Fibroblast of skin of left biceps (primary cell): ENCODE results near the gene SAMM50.
"Not testable (repeated sequence)": the region's sequence is repeated elsewhere in the genome, so short reads cannot be mapped to it uniquely, and the experiment has no call there.

Experiments
- DNase-seq, 2 experiments: peaks; one replicate each; pipeline ENCODE4 v3.0.0-alpha.2; 2013; ENCODE audit warnings: low read depth in 2 of 2

SAMM50 gene

DNA sequence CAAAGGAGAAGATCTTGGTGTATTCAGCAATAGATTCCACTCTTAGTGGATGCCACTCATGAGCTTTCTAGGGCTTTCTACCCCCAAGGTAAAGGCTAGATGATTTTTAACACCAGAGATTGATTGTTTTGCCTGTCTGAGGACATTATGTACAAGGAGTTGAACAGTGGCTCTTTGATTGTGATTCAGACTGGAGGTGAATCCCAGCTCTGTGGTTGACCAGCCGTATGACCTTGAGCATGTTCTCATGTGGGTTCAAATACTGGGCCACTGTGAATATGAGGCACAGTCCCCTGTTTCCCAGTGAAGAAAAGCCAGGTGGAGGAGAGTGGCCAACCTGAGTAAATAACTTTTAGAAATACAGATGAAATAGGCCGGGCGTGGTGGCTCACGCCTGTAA lies 44.9 kb downstream of the SAMM50 start:
- DNase-seq, result no peak

DNA sequence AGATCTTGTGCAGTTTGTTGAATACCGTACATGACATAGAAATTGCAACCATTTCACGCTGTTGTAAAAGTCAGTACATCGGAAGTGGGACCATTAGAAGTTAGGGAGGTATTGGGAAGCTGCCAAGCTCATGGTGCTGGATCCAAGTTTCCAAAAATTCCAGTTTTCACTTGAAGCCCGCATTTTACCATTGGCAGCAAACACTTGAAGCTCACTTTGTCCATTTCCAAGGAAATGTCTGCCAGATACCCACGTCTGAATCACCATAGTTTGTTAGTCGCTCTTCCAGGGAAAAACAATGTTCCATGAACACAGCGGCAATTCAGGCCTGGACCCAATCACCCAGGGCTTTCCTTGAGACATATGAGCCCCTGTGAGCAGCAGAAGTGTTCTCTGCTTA lies 46.3 kb downstream of the SAMM50 start:
- DNase-seq, result no peak

DNA sequence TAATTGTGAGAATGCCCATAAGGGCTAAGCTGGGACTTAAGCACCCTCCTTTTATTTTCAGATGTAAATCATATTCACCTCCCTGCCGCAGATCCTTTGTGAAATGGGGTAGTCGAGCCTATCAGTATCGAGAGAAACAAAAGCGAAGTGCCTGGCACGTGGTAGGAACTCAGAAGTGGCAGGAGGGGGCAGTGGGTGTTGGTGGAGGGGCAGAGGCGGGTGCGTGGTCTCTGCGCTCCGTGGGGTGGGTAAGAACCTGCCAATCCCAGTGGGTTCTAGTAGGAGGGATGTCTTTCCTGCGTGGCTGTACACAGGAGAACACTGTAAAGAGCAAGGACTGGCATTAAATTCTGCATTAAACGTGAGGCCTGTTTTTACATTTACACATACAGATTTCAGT lies 47.1 kb downstream of the SAMM50 start:
- no peak for DNase-seq

DNA sequence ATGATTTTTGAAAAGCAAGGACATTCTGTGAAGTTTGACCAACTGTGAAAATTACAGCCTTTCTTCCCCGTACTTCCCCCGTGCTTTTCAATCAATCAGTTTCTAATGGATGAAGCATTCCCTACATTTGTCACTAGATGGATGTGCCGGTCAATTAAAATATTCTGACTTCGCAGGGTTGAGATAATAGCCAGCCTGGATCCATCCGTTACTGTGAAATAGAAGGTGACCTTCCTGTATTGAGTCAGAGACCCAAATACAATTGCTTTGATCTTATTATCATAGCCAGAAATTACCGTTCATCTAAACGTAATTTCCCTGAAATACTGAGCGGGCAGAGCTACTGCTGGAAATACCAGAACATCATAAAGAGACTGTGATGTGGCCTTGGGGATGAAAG lies 47.8 kb downstream of the SAMM50 start:
- DNase-seq, result no peak

DNA sequence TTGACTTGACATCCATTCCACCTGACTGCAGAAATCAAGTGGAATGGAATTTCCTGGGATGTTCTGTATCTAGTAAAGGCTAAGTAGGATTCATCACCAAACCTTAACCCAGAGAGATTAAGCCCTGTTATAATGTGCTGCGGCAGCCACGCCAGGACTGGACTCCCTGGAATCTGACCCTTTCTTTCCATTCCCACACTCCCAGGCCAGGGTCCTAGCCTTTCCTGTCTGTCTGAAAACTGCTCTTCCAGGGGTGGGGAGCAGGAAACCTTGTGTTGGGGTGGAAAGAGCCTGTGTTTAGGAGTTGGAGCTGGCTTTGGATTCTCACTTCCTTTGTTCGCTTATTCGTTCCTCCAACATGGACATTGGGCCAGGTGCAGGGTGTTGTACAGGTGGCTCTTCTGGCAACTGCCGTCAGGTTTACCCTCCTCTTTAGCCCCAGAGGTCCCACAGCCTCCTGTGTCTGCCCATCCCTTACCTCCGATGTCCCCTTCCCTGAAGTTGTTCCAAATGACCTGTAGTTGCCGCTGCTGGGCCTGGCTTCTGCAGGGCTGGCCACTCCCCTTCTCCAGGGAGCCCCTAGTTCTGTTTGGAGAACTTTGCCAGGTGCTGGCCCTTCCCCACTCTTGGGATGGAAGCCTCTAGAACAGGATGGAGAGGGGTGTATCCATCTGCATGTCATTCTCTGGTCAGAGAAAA lies 48.3 kb downstream of the SAMM50 start:
- no peak for DNase-seq

GRCh38 chr22:44004104-44004460 lies 48.8 kb downstream of the SAMM50 start:
- no peak for DNase-seq

DNA sequence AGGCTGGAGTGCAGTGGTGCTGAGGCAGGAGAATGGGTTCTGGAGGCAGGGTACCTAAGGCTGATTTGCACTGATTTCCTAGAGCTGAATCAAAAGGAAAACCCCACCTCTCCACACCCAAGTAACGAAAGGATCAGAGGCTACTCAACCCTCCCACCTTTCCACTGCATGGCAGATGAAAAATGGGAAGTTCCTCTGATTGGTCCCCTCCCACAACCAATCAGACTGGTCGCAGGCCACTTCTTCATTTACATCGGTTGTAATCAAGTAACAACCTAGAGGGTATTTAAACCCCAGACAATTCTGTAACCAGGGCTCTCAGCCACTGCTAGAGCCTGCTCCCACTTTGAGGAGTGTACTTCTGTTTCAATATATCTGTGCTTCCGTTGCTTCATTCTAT lies 50.3 kb downstream of the SAMM50 start:
- no peak for DNase-seq

DNA sequence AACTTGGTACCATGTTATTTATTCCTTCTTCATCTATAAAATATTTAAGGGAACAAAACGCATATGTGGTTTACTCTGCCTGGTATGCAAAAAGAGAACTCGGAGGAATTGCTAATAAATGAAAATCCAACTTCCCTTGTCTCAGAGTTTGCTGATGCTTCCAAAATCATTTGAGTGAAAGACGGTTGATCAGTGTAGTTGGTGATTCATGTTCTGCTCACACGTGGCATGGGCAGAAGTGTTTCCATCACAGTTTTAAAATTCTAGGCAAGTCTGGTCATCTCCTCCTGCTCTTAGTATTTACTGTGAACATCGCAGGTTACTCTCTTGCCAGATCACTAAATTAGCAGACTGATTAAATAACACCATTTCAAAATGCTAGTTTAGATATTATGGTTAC lies 56.9 kb downstream of the SAMM50 start:
- DNase-seq, result no peak

DNA sequence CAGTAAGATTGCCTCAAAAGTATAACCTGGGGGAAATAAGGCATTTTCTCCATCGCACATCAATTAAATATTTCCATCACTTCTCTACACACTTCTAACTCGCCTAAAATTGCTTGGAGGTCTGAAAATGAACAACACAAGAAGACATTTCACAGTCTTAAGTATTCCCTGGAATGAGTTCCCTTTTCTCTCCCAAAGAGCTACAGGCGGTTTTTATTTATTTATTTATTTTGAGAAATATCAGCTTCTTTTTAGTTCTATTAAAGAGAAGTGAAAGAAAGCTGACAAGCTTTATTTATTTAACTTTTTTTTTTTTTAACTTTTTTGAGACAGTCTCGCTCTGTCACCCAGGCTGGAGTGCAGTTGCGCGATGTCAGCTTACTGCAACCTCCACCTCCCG lies 57.3 kb downstream of the SAMM50 start:
- no peak for DNase-seq

- DNase-seq, result no peak
Measured at GRCh38 chr22:44014241-44014640, 59.0 kb downstream of the SAMM50 start.

DNA sequence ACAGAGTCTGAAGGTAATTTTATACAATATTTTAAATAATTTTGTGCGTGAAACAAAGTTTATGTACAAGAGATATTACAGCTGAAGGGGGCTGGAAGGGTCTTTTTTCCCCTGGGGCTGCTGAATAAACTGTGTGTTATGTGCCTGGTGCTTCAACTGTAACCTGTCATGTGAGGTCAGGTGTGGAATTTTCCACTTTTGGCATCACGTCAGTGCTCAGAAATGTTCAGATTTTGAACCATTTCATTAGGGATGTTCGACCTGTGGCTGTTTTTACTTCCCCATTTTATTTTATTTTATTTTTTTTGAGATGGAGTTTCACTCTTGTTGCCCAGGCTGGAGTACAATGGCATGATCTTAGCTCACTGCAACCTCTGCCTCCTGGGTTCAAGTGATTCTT lies 61.3 kb downstream of the SAMM50 start:
- DNase-seq, result not testable (repeated sequence)

DNA sequence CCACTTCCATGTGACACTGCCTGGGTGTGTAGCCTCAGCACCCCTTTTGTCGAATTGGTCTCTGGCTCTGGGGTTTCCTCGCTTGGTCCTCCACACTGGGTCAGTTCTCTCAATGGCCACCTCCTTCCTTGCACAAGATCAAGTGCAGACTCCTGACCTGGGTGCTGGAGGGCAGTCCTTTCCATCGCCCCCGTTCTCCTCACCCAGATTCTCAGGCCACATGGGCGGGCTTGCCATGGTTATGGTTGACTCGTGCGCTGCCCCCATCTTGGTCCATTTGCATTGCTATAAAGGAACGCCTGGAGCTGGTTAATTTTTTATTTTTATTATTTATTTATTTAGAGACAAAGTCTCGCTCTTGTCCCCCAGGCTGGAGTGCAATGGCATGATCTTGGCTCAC lies 63.4 kb downstream of the SAMM50 start:
- no peak for DNase-seq

DNA sequence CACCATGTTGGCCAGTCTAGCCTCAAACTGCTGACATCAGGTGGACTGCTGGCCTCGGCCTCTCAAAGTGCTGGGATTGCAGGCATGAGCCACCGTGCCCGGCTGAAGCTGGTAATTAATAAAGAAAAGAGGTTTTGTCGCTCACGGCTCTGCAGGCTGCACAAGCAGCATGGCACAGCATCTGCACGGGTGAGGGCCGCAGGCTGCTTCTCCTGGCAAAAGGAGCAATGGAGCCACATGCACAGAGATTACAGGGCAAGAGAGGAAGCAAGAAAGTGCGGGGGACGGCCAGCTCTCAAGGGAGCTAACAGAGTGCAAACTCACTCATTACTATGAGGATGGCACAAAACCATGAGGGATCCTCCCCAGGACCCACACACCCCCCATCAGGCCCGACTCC lies 64.2 kb downstream of the SAMM50 start:
- no peak for DNase-seq

DNA sequence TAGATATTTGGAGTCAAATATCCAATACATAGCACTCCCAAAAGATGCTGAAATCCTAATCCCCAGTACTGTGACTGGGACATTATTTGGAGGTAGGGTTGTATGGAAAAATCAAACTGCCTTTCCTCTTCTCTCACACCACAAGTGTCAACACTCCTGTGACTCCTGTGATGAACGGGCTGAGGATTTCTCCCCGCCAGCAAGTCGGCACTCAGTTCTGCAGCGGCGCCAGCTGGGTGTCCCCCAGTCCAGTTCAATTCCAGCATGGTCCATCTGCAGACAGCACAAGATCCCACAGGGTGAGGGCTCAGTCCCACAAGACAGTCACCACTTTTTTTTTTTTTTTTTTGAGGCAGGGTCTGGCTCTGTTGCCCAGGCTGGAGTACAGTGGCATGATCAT lies 64.6 kb downstream of the SAMM50 start:
- DNase-seq, result no peak

DNA sequence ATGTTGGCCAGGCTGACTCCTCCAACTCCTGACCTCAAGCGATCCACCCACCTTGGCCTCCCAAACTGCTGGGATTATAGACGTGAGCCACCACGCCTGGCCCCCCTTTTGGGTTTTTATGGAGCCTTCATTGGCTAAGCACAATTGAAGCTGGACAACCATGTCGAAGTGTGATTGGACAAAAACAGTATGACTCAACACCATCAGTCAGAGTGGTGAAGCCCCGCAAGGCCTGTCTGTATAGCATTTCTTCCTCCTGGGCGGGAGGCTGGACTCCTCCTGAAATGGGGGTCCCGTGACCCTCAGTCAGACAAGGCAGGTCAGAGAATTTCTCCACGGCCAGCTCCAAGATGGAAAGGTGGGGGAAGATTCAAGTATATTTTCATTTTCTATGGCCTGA lies 65.7 kb downstream of the SAMM50 start:
- DNase-seq, result no peak

- DNase-seq, result no peak
Measured at GRCh38 chr22:44023404-44024287, 68.4 kb downstream of the SAMM50 start.

DNA sequence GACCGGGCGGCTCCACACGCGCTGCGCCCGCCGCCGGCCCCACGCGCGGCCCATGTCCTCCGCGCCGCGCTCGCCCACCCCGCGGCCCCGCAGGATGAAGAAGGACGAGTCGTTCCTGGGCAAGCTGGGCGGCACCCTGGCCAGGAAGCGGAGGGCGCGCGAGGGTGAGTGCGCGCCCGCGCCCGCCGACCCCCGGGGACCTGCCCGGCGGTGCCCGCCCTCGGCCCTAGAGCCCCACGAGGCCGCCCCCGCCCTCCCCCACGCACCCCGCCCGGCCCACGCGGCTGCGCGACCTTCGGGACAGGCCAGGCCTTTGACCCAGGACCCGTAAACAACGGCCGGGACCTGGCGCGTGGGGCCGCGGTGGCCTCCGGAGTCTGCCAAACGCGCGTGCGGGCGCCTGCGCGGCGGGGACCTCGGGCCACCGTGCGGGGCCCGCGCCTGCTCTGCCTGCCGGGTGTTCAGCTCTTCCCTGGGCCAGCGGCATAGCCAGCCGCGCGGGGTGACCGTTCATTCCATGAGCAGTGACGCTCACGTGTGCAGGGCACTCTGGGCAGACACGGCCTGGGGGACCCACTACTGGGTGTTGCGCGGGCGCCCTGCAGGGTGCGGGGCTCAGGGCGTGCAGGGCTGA lies 69.2 kb downstream of the SAMM50 start, which contains the start of gene PARVB:
Gene PARVB (plus strand): TSS at position 15 of the 634 bp plus-strand sequence. CDS start 38 bp downstream, at position 53.
- no peak for DNase-seq

DNA sequence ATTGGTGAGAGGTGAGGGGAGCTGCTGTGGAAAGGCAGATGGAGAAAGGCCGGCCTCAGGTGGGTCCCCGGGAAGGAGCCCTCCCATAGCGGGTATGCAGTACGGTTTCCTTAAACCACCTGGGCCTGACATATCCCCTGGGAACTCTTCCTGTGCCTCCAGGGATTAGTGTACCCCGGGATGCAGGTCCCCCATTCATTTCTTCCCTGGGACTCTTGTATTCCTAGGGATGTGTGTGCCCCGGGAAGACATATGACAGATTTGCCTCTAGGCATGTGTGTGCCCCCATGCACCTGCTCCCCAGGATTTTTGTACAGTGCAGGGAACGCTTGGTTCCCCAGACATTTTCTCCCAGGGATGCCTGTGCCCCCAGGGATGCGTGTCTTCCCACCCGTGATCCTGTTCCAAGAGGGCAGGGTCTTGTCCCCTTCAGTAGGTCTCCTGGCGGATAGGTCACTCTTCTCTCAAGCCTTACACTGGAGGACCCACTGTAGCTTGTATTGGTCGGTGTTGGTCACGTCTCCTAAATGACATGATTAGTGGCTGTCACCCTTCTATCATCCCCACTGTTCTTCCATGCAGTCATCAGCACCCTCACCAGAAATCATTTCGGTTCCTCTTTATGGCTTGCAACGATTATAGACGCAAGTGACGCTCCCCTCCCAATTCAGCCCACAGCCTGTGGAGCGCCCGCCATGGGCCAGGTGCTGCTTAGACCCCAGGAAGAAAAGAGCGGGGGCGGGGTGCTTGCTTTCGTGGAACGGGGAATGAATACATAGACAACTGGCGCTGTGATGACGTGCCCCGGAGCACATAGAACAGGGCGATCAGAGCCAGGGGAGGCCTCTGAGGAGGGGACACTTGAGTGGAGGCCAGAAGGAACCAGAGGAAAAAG lies 70.2 kb downstream of the SAMM50 start:
- no peak for DNase-seq

GRCh38 chr22:44026066-44026629 lies 70.9 kb downstream of the SAMM50 start:
- no peak for DNase-seq

DNA sequence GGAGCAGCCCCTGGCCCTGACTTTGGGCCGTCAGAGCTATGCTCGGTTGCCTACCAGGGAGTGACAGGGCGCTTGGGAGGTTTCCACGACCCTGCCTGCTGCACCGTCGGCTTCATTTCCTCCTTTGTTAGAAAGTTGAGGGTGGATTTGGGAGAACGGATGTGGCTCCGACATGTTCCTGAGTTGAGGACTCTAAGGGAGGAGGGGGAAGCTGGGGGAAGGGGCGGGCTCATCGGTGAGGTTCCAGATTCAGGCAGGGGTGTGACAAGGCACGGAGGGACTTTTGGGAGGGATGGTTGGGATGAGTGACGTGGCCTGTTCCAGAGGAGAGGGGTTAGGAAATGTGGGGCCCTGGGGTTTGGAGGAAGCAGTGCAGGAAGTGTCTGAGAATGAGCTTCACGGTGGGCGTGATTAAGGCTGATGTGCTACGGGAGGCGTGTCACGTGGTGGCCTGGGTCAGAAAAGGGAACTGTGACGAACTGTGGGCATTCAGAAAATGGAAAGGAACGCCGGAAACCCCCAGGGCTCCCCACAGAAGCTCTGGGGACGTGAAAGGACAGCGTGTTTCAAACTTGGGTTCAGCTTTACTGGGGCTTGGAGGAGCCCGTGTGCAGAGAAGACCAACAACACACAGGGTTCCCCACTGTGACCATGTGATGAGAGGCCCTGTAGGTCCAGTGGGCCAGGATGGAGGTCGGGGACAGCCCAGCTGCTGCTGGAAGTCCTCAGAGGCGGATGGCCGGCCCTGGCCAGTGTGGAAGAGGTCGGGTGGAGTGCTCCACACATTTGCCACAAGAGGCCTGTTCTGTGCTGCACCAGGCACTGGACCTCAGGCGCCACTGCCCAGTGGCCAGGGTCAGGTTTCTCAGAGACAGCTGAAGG lies 71.6 kb downstream of the SAMM50 start:
- DNase-seq, result peak; percentile 23 to 26
